Measurements from ENCODE around the gene FLT3LG.
A peak's percentile ranks its signal among the peaks of the same experiment; 100 is the strongest.

FLT3LG gene

DNA sequence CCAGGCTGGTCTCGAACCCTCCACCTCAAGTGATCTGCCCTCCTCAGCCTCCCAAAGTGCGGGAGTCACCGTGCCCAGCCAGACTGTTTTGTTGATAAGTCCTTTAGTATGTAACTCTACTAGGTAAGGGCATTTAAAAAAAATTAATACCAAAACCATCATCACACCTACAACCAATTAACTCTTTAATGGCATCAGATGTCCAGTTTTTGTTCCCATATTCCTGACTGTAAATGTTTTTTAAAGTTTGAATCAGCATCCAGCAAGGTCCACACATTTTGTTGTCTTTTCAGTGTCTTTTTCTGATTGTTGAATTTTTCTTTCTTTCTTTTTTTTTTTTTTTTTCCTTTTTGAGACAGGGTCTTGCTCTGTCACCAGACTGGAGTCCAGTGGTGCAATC, 44.0 kb downstream of the FLT3LG start:
- DNase-seq (ENCODE audit: low read depth), result no peak
- H3K4me3 ChIP-seq (replicated peaks; ENCODE audit: low read depth, low read length), result no peak overlapping the region
- TF ChIP-seq, protein P1, sequence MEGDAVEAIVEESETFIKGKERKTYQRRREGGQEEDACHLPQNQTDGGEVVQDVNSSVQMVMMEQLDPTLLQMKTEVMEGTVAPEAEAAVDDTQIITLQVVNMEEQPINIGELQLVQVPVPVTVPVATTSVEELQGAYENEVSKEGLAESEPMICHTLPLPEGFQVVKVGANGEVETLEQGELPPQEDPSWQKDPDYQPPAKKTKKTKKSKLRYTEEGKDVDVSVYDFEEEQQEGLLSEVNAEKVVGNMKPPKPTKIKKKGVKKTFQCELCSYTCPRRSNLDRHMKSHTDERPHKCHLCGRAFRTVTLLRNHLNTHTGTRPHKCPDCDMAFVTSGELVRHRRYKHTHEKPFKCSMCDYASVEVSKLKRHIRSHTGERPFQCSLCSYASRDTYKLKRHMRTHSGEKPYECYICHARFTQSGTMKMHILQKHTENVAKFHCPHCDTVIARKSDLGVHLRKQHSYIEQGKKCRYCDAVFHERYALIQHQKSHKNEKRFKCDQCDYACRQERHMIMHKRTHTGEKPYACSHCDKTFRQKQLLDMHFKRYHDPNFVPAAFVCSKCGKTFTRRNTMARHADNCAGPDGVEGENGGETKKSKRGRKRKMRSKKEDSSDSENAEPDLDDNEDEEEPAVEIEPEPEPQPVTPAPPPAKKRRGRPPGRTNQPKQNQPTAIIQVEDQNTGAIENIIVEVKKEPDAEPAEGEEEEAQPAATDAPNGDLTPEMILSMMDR (IDR thresholded peaks at IDR 0.05; ENCODE audit: low read length, missing control alignments), result no peak

DNA sequence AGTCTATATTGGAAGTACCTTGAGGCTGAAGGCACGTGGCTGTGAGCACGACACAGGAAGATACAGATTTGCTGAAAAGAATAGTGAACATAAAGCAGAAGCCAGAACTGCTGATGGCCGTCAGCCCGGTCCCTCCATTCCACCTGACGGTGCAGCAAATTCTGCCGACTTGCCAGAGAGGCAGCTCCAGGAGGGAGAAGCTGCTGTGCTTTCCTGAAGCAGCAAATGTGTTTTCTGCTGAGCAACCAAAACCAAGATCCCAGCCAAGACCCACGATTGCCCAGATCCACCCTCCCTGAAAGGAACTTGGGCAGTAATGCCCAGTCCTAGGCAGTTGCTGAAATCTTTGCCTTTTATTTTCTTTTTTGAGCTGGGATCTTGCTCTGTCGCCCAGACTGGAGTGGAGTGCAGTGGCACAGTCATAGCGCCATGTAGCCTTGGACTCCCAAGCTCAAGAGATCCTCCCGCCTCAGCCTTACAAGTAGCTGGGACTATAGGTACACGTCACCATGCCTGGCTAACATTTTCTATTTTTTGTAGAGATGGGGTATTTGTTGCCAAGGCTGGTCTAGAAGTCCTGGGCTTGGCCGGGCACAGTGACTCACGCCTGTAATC, 46.8 kb downstream of the FLT3LG start:
- H3K4me3 ChIP-seq (replicated peaks; ENCODE audit: low read depth, low read length), result no peak overlapping the region
- TF ChIP-seq, protein P1 (IDR thresholded peaks at IDR 0.05; ENCODE audit: low read length, missing control alignments), result no peak
- DNase-seq (ENCODE audit: low read depth), result no peak

DNA sequence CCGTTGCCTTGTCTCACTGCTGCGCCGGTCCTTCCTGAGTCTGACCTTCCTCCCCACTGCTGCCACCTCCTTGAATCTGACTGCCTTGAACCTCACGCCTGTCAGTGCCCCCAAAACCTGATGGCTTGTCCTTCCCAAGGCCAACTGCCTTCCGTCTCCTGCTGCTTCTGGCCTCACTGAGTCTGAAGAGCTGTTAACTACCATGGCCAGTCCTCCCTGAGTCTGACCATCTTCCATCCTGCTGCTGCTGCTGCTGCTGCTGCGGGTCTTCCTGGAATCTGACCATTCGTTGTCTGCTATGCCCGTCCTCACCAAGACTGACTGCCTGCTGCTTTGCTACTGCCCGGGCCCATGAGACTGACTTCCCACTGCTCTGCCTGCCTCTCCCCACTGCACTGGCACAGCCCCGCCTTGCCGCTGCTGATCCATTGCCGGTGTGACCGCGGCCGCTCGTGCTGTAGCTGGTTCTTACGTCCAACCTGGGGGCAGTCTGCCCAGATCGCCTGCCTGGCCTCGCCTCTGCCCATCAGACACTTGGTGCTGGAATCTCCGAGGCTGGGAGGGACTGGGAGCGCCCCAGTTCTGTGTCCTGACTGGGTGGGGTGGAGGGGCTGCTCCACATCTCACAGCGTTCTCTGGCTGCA, 50.9 kb downstream of the FLT3LG start:
- TF ChIP-seq, protein P1 (IDR thresholded peaks at IDR 0.05; ENCODE audit: low read length, missing control alignments), result no peak
- H3K4me3 ChIP-seq (replicated peaks; ENCODE audit: low read depth, low read length), result no peak overlapping the region
- no peak for DNase-seq (ENCODE audit: low read depth)

DNA sequence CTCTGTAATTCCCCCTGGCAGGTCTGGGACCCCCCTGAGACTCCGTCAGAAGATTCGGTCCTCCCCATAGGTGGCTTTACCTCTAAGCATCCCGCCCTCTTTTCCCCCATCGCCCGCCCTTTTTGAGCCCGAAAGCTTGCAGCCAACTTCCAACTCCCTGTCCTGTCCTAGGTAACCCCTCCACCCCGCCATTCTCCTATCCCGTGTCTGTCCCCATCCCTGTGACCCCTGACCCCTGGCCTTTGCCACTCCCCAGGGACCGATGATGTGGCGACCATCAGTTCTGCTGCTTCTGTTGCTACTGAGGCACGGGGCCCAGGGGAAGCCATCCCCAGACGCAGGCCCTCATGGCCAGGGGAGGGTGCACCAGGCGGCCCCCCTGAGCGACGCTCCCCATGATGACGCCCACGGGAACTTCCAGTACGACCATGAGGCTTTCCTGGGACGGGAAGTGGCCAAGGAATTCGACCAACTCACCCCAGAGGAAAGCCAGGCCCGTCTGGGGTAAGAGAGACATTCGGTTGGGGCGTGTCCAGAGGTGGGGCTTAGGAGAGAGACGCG, 54.3 kb downstream of the FLT3LG start:
- peak; percentile 57 for DNase-seq (ENCODE audit: low read depth)
- TF ChIP-seq, protein P1 (IDR thresholded peaks at IDR 0.05; ENCODE audit: low read length, missing control alignments), result no peak
- H3K4me3 ChIP-seq (replicated peaks; ENCODE audit: low read depth, low read length), result peak overlapping the region; percentile 65

DNA sequence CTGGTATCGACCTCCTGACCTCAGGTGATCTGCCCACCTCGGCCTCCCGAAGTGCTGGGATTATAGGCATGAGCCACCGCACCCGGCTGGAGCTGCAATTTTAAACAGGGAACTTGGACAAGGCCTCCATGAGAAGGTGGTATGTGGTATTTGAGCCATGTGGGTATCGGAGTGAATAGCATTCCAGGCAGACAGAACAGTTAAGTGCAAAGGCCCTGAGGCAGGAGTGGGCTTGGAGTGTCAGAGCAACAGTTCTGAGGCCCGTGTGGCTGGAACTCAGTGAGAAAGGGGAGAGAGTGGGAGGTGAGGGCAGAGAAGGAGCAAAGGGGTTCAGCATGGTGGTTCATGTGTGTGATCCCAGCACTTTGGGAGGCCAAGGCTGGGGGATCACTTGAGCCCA, 56.7 kb downstream of the FLT3LG start:
- no peak overlapping the region for H3K4me3 ChIP-seq (replicated peaks; ENCODE audit: low read depth, low read length)
- DNase-seq (ENCODE audit: low read depth), result no peak
- TF ChIP-seq, protein P1 (IDR thresholded peaks at IDR 0.05; ENCODE audit: low read length, missing control alignments), result no peak

DNA sequence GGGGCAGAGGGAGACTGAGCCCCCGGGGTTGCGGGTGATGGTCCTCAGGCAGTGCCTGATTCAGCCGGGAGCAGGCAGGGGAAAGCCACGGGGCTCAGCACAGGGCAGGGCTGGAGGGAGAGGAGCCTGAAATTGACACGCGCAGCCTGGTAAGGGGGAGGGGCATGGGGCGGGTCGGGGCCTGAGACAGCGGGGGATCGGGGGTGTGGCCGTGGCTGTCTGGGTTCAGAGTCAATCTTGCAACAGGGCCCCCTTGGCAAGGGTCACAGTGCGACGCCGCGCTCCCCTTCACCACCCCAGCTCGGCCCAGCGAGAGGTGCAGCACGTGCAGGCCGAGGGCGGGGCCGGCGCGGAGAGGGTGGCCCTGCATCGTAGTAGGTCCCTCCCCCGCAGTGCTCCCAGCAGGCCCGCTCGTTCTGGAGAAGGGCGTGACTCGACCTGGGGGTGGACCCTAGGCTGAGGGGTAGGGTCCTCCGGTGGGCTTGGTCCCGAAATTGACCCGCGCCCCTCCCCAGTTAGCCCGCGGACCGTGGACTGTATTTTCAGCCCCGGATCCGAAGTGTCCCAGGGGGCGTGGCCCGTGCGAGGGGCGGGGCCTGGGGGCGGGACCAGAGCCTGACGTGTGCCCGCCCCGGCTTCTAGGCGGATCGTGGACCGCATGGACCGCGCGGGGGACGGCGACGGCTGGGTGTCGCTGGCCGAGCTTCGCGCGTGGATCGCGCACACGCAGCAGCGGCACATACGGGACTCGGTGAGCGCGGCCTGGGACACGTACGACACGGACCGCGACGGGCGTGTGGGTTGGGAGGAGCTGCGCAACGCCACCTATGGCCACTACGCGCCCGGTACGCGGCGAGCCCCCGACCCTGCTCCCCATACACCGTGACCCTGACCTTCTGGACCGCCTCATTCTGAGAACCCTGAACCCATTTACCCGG, 59.8 kb downstream of the FLT3LG start:
- TF ChIP-seq, protein P1 (IDR thresholded peaks at IDR 0.05; ENCODE audit: low read length, missing control alignments), result no peak
- peak overlapping the region; percentile 56 for H3K4me3 ChIP-seq (replicated peaks; ENCODE audit: low read depth, low read length)
- DNase-seq (ENCODE audit: low read depth), result peak; percentile 58

Measured in fibroblast of pulmonary artery (primary cell).